ENCODE results near the gene STK24.

Gene STK24

GRCh38 chr13:98517576-98518310, 59.2 kb downstream of the STK24 start:
- FAIRE-seq, result no peak
- no peak for TF ChIP-seq CTCF (IDR thresholded peaks at IDR 0.05; ENCODE audit: insufficient read depth, missing control alignments)

GRCh38 chr13:98515818-98516465, 61.0 kb downstream of the STK24 start:
- no peak for FAIRE-seq
- TF ChIP-seq CTCF (IDR thresholded peaks at IDR 0.05; ENCODE audit: insufficient read depth, missing control alignments), result no peak
- DNase-seq (ENCODE audit: insufficient read length, low spot score), result no peak

More at GRCh38 chr13:98517576-98518310, 59.2 kb downstream of the STK24 start:
- no peak for DNase-seq (ENCODE audit: insufficient read length, low spot score)

GRCh38 chr13:98514288-98514687, 62.6 kb downstream of the STK24 start:
- DNase-seq (ENCODE audit: insufficient read length, low spot score) (no peak), FAIRE-seq (no peak)
- TF ChIP-seq CTCF (IDR thresholded peaks at IDR 0.05; ENCODE audit: insufficient read depth, missing control alignments), result no peak

- DNase-seq (ENCODE audit: insufficient read length, low spot score) (no peak), FAIRE-seq (no peak)
- no peak for TF ChIP-seq CTCF (IDR thresholded peaks at IDR 0.05; ENCODE audit: insufficient read depth, missing control alignments)
Measured at GRCh38 chr13:98513837-98514236, 63.1 kb downstream of the STK24 start.

GRCh38 chr13:98512774-98513665, 63.9 kb downstream of the STK24 start:
- FAIRE-seq (no peak), DNase-seq (ENCODE audit: insufficient read length, low spot score) (no peak)
- TF ChIP-seq CTCF (IDR thresholded peaks at IDR 0.05; ENCODE audit: insufficient read depth, missing control alignments), result no peak

- no peak for DNase-seq (ENCODE audit: insufficient read length, low spot score)
- no peak for FAIRE-seq
- no peak for TF ChIP-seq CTCF (IDR thresholded peaks at IDR 0.05; ENCODE audit: insufficient read depth, missing control alignments)
Measured at GRCh38 chr13:98511435-98511834, 65.5 kb downstream of the STK24 start.

Data from D721Med (cell line).